NCI-H187 (cell line): Measurements from ENCODE around the gene MS4A4A.

Experiments used
- DNase-seq, 2 experiments: peaks; one replicate each; lab custom pipeline; 2025; lab: John Stamatoyannopoulos, UW

The MS4A4A gene

DNA sequence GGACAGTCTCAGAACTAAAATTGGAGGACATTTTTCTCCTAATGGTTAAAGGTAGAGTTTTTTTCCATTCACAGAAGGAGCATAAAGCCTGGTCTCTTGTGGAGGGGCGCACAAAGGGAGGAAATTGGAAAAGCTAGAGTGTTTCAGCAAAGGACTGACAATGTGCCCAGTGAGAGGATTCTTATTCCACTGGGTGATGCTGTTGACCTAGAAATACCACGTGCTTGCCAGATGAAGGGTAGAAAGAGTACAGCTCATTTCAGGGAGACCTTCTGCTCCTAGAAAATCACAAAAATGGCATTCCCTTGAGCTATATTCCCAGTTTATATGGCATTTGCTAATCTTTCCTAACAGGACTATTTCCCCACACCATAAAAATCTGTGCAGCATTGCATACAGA lies 67.7 kb downstream of the MS4A4A start:
- no peak for DNase-seq

DNA sequence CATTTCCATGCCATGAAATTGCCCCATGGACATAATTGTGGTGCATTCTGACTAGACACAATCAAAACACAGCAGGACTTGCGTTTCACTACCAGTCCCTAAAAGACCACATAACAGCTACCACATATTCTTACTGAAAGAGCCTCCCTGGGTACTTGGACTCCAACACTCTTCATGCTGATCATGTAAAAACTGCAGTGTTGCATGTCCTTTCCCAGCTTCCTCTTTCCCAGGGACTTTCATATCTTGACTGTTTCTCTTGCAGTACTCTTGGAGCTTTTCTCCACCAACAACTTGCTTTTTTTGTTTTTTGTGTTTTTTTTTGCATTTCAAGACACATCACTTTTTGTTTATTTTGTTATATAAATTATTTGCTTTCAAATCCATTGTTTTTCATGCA lies 69.5 kb downstream of the MS4A4A start:
- DNase-seq = no peak

DNA sequence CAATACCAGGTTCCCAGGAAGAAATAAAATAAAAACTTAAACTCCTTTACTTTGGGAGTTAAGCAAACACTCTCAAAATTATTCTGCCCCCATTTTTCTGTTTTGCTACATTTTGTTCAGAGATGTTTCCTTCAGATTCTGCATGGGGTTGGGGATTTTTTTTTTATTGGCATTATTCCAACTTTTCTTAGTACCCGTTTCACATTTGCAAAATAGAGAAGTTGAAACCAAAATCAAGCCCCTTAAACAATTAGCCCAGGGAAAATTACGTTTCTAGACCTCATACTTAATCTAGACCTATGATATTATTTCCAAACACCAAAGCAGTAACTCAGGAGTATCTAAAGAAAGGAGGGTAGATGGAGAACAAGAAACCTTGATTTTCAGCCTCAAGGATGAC lies 77.3 kb downstream of the MS4A4A start:
- DNase-seq = no peak
